DOHH2 (cell line): ENCODE data around the gene SLC25A42.

Source experiments
- H3F3A ChIP-seq: fragments of 200-600 bp; sonication (generic), shearing (Covaris generic); 2 replicates; pipeline ENCODE4 v1.6.0; 2016; ENCODE audit warnings: antibody characterized with exemption, mild to moderate bottlenecking; ENCODE audit not compliant: control insufficient read depth, insufficient read depth
- H3K27ac ChIP-seq: fragments of 200-600 bp; sonication (generic); 2 replicates; pipeline ENCODE4 v1.5.1; 2014; ENCODE audit warnings: low read depth, mild to moderate bottlenecking, low read length, moderate library complexity
- H3K27me3 ChIP-seq: fragments of 200-600 bp; sonication (generic); 2 replicates; pipeline ENCODE4 v1.6.1; 2014; ENCODE audit warnings: mild to moderate bottlenecking, low read length, mixed read lengths; ENCODE audit not compliant: control insufficient read depth
- H3K36me3 ChIP-seq: fragments of 200-600 bp; sonication (generic); 2 replicates; pipeline ENCODE4 v1.6.1; 2014; ENCODE audit warnings: mild to moderate bottlenecking, low read length, moderate library complexity, mixed read lengths; ENCODE audit not compliant: control insufficient read depth
- H3K4me1 ChIP-seq: fragments of 200-600 bp; sonication (generic); 2 replicates; pipeline ENCODE4 v1.6.1; 2014; ENCODE audit warnings: mild to moderate bottlenecking, low read length, mixed read lengths; ENCODE audit not compliant: control insufficient read depth
- H3K4me2 ChIP-seq: fragments of 200-600 bp; sonication (generic); 2 replicates; pipeline ENCODE4 v1.6.0; 2014; ENCODE audit warnings: mild to moderate bottlenecking, low read length, moderate library complexity
- H3K4me3 ChIP-seq: fragments of 200-600 bp; sonication (generic); 2 replicates; pipeline ENCODE4 v1.5.1; 2014; ENCODE audit warnings: mild to moderate bottlenecking, low read length, mixed read lengths
- H3K79me2 ChIP-seq: fragments of 200-600 bp; sonication (generic); 2 replicates; pipeline ENCODE4 v1.6.1; 2014; ENCODE audit warnings: mild to moderate bottlenecking, low read length, mixed read lengths; ENCODE audit not compliant: control insufficient read depth
- H3K9me2 ChIP-seq: fragments of 200-600 bp; sonication (generic); replicated peaks from 2 replicates; pipeline ENCODE4 v1.6.1; 2014; ENCODE audit warnings: mild to moderate bottlenecking, low read length, mixed read lengths; ENCODE audit not compliant: control insufficient read depth
- H3K9me3 ChIP-seq: fragments of 200-600 bp; sonication (generic); 2 replicates; pipeline ENCODE4 v1.6.1; 2014; ENCODE audit warnings: antibody characterized with exemption, low read length, mixed read lengths; ENCODE audit not compliant: control insufficient read depth, insufficient read depth
- H4K20me1 ChIP-seq: fragments of 200-600 bp; sonication (generic); 2 replicates; pipeline ENCODE4 v1.6.0; 2014; ENCODE audit warnings: low read depth, mild to moderate bottlenecking, antibody characterized with exemption, low read length, moderate library complexity; ENCODE audit not compliant: control insufficient read depth, insufficient read depth
- EZH2phosphoT487 ChIP-seq: fragments of 200-600 bp; sonication (generic); IDR thresholded peaks from 2 replicates; pipeline ENCODE4 v1.6.1; 2017; ENCODE audit warnings: borderline replicate concordance, mild to moderate bottlenecking, antibody characterized with exemption, low read length, moderate library complexity, mixed read lengths
- TF ChIP-seq, protein P1 (sequence below): fragments of 200-600 bp; sonication (generic); IDR thresholded peaks from one replicate; pipeline ENCODE4 v1.5.1; 2014; ENCODE audit warnings: antibody characterized with exemption, mild to moderate bottlenecking, low read depth, low read length; ENCODE audit not compliant: poor library complexity, severe bottlenecking

Gene SLC25A42

DNA sequence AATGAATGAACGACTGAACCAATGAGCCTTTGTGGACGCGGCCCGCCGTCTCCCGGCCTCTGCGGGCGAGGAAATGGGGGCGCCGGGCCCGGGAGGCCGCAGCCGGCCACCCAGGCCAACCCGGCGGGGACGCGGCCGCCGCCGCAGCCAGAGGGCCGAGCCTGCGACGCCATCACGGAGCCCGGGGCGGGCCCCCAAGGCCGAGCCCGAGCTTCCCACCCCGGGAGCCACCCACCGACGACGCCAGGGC lies 30.7 kb upstream of the SLC25A42 start:
- Histone ChIP-seq H3K79me2 (peaks cover 93% of the 10 kb centered on the region), H3K4me3 (peak overlapping the region; percentile 92), H4K20me1 (peaks cover 5% of the 10 kb centered on the region), H3F3A (peaks cover 3% of the 10 kb centered on the region; the same call in 1 of the 2 replicates), H3K4me1 (peaks cover 29% of the 10 kb centered on the region), H3K4me2 (peak overlapping the region; percentile 69), H3K9me3 (no peaks in the 10 kb centered on the region), H3K9me2 (no peaks in the 10 kb centered on the region), H3K36me3 (peaks cover 73% of the 10 kb centered on the region), H3K27ac (peak overlapping the region; percentile 84), H3K27me3 (no peaks in the 10 kb centered on the region)
- TF ChIP-seq, protein P1, sequence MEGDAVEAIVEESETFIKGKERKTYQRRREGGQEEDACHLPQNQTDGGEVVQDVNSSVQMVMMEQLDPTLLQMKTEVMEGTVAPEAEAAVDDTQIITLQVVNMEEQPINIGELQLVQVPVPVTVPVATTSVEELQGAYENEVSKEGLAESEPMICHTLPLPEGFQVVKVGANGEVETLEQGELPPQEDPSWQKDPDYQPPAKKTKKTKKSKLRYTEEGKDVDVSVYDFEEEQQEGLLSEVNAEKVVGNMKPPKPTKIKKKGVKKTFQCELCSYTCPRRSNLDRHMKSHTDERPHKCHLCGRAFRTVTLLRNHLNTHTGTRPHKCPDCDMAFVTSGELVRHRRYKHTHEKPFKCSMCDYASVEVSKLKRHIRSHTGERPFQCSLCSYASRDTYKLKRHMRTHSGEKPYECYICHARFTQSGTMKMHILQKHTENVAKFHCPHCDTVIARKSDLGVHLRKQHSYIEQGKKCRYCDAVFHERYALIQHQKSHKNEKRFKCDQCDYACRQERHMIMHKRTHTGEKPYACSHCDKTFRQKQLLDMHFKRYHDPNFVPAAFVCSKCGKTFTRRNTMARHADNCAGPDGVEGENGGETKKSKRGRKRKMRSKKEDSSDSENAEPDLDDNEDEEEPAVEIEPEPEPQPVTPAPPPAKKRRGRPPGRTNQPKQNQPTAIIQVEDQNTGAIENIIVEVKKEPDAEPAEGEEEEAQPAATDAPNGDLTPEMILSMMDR: no peak
- no peak for TF ChIP-seq EZH2phosphoT487

DNA sequence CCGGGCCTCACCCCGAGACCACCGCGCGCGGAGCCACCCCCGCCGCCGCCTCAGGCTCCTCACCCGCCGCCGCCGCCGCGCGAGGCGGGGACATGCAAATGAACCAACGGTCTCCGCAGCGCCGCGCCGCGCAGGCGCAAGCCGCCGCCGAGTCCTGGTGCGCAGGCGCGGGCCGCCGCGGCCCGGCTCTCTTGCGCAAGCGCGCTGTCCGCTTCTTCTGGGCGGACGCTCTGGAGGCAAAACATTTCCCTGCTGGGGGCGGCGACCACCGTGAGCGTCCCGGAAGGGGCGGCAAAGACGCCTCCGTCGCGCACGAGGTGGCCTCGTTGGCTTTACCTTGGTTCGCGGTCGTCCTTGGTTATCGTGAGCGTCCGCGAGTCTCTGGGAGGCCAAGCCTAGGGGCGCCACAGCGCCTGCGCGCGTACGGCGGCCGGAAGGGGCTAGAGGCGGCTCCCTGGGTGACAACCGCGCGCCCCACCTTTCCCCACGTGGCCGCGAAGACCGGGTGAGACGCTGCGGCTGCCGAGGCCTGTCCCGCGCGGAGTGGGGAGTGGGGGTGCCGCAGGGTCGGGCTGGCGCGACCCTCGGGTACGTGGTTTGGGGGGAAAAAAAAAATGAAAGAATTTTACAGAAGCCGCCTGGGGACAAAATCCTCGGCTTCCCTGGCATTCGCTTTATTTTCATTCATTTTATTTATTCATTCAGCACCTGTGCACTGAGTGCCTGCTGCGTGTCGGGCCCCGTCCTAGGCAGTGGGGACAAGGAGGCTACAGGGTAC lies 30.2 kb upstream of the SLC25A42 start, which contains the start of the genes ARMC6 and SUGP2:
ARMC6 (plus strand) TSS at position 178 of the 778 bp plus-strand sequence. CDS start 607 bp downstream, outside the sequence.
SUGP2 (minus strand) TSS at position 92 of the 778 bp plus-strand sequence. CDS start 2,446 bp downstream, outside the sequence.
- H3K4me2 ChIP-seq: peak within 1 kb of the TSS; percentile 69
- no peaks in the 10 kb centered on the region for H3K9me3 ChIP-seq
- peaks cover 73% of the 10 kb centered on the region for H3K36me3 ChIP-seq
- H3F3A ChIP-seq: peaks cover 3% of the 10 kb centered on the region
- H3K4me1 ChIP-seq: peaks cover 33% of the 10 kb centered on the region
- H3K9me2 ChIP-seq: no peaks in the 10 kb centered on the region
- peaks cover 4% of the 10 kb centered on the region; the same call in 1 of the 2 replicates for H4K20me1 ChIP-seq
- H3K79me2 ChIP-seq: peaks cover 93% of the 10 kb centered on the region
- H3K27ac ChIP-seq: peak within 1 kb of the TSS; percentile 84
- peak within 1 kb of the TSS; percentile 92 for H3K4me3 ChIP-seq
- TF ChIP-seq EZH2phosphoT487: no peak
- TF ChIP-seq, protein P1: no peak
- H3K27me3 ChIP-seq: no peaks in the 10 kb centered on the region

DNA sequence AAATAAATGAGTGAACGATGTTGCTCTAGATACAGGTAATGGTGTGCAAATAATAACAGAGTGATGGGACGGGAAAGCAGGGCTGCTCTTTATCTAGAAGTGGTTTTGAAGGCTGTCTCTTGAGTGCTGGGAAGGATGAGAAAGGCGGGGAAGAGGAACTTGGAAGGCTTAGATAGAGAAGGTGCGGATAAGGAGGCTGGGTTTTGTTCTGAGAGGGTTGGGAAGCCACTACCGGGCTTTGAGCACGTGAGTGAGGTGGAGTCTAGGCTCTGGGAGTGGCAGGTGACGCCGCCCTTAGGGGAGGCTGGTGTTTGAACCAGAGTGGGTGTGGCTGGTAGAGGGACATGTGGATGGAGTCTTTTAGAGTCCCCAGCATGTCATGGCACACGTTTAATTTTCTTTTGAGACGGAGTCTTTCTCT lies 29.6 kb upstream of the SLC25A42 start:
- Histone ChIP-seq H3K9me3 (no peaks in the 10 kb centered on the region), H3K4me3 (peak overlapping the region; percentile 92), H3K4me2 (peak overlapping the region; percentile 69), H3K9me2 (no peaks in the 10 kb centered on the region), H3K79me2 (peaks cover 95% of the 10 kb centered on the region), H3F3A (peaks cover 3% of the 10 kb centered on the region), H3K4me1 (peaks cover 39% of the 10 kb centered on the region), H3K27me3 (no peaks in the 10 kb centered on the region), H3K36me3 (peaks cover 73% of the 10 kb centered on the region), H4K20me1 (peaks cover 4% of the 10 kb centered on the region; the same call in 1 of the 2 replicates), H3K27ac (peak overlapping the region; percentile 84)
- TF ChIP-seq EZH2phosphoT487: no peak
- TF ChIP-seq, protein P1: no peak
